ENCODE data around the gene RALGDS.

Gene RALGDS

DNA sequence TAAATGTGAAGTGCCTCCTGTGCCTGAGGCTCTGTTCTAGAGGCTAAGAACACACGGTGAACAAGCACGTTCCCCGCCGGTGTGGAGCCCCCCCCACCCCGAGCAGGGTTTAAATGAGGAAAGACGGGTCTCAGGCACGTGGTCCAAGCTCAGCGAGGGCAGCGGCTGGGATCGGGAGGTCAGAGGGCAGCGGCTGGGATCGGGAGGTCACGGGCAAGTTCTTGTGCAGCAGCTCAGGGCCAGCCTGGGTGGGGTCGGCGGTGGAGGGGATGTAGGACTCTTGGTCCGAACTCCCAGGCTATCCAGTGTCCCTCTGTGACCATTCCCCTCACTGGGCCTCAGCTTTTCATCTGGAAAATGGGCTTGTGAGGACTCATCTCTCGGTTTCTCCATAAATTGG lies 45.4 kb upstream of the RALGDS start:
- TF ChIP-seq L3MBTL2 (conservative IDR thresholded peaks at IDR 0.05) (no peak), PKNOX1 (IDR thresholded peaks at IDR 0.05) (no peak), ARNT (IDR thresholded peaks at IDR 0.05) (no peak), NFRKB (IDR thresholded peaks at IDR 0.05) (no peak), FOXA1 (IDR thresholded peaks at IDR 0.05) (no peak), TARDBP (IDR thresholded peaks at IDR 0.05) (no peak), BHLHE40 (IDR thresholded peaks at IDR 0.05; ENCODE audit: borderline replicate concordance) (no peak), ZNF384 (IDR thresholded peaks at IDR 0.05) (no peak), FOXM1 (IDR thresholded peaks at IDR 0.05; ENCODE audit: borderline replicate concordance) (no peak), CTBP1 (IDR thresholded peaks at IDR 0.05; ENCODE audit: borderline replicate concordance) (no peak), HDGF (IDR thresholded peaks at IDR 0.05; ENCODE audit: borderline replicate concordance) (no peak), SP1 (IDR thresholded peaks at IDR 0.05) (no peak), ELF4 (IDR thresholded peaks at IDR 0.05) (no peak), LEF1 (IDR thresholded peaks at IDR 0.05; ENCODE audit: borderline replicate concordance) (no peak), FOXK2 (IDR thresholded peaks at IDR 0.05) (no peak), SUZ12 (IDR thresholded peaks at IDR 0.05) (no peak)
- ChIA-PET POLR2A (no interaction called here), CTCF (no interaction called here)
- no peak for DNase-seq (ENCODE audit: extremely low spot score)

DNA sequence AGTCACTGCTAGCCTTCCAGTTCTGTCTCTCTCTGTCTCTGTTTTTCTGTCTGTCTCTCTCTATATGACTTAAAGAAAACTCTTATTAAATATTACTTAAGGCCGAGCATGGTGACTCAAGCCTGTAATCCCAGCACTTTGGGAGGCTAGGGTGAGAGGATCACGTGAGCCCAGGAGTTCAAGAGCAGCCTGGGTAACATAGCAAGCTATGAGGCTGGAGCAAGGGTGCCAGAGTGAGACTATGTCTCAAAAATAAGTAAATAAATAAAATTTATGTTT lies 44.4 kb upstream of the RALGDS start:
- no peak for TF ChIP-seq CTBP1 (IDR thresholded peaks at IDR 0.05; ENCODE audit: borderline replicate concordance)
- no peak for TF ChIP-seq FOXA1 (IDR thresholded peaks at IDR 0.05)
- CTCF ChIA-PET: no interaction called here
- POLR2A ChIA-PET: no interaction called here
- no peak for DNase-seq (ENCODE audit: extremely low spot score)

DNA sequence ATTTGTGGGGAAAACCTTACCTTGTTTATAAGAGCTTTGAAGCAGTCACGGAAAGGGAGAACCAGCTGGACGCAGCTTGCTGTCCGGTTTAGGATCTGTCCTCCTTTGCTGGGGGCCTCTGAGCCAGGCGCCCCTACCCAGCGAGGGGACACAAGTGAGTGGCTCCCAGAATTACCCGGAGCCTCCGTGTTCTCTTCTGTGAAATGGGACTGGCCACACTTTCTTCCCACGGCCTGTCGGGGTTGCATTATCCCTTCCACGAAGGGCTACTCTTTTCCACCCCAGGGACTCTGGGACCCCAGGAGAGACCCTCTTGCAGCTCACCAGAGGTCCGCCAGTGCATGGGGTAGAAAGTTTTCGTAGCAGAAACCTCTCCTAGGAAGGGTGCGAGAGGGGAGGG lies 43.2 kb upstream of the RALGDS start:
- TF ChIP-seq BHLHE40 (IDR thresholded peaks at IDR 0.05; ENCODE audit: borderline replicate concordance): no peak
- TF ChIP-seq LEF1 (IDR thresholded peaks at IDR 0.05; ENCODE audit: borderline replicate concordance): no peak
- no peak for TF ChIP-seq ELF4 (IDR thresholded peaks at IDR 0.05)
- TF ChIP-seq CTBP1 (IDR thresholded peaks at IDR 0.05; ENCODE audit: borderline replicate concordance): no peak
- no peak for TF ChIP-seq FOXK2 (IDR thresholded peaks at IDR 0.05)
- no peak for DNase-seq (ENCODE audit: extremely low spot score)
- POLR2A ChIA-PET: no interaction called here
- CTCF ChIA-PET: no interaction called here

DNA sequence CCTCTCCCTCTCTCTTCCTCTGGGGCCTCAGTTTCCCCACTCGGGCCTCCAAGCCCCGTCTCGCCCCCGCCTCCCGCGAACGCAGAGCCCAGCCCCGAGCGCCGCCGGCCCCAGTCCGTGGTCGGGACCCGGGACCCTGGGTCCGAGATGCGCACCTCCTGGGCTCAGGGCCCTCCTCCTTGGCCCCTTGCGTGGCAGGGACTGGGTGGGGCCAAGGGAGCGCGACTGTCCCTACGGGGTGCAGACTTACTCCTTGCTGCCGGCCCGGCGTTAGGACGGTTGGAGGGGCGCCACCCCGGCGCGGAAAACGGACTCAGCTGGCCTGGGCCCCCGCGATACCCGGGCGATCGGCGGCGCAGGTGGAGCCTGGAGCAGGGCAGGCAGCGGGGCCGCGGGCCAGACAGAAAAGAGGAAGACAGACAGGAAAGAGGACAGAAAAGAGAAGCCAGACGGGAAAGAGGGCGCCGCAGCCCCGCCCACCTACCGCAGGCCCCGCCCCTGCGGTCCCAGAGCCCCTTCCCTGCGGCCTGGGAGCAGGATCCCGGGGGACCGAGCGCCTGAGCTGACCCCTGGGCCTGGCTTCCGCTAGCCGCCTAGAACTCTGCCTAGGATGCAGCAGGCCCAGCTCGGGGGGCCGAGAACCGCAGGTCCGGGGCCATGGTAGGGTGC lies 42.6 kb upstream of the RALGDS start, which contains the start of gene GBGT1:
GBGT1 (minus strand) TSS at position 411 of the 669 bp plus-strand sequence. CDS start 1,502 bp downstream, outside the sequence.
- ChIA-PET POLR2A (no interaction called here), CTCF (no interaction called here)
- TF ChIP-seq SP1 (IDR thresholded peaks at IDR 0.05) (no peak), ZNF384 (IDR thresholded peaks at IDR 0.05) (no peak), HDGF (IDR thresholded peaks at IDR 0.05; ENCODE audit: borderline replicate concordance) (no peak), L3MBTL2 (conservative IDR thresholded peaks at IDR 0.05) (no peak), CTBP1 (IDR thresholded peaks at IDR 0.05; ENCODE audit: borderline replicate concordance) (no peak), FOXM1 (IDR thresholded peaks at IDR 0.05; ENCODE audit: borderline replicate concordance) (no peak), NFRKB (IDR thresholded peaks at IDR 0.05) (no peak), LEF1 (IDR thresholded peaks at IDR 0.05; ENCODE audit: borderline replicate concordance) (no peak), ARNT (IDR thresholded peaks at IDR 0.05) (no peak), BHLHE40 (IDR thresholded peaks at IDR 0.05; ENCODE audit: borderline replicate concordance) (no peak), ELF4 (IDR thresholded peaks at IDR 0.05) (no peak), TARDBP (IDR thresholded peaks at IDR 0.05) (no peak), FOXK2 (IDR thresholded peaks at IDR 0.05) (no peak), SUZ12 (IDR thresholded peaks at IDR 0.05) (no peak), PKNOX1 (IDR thresholded peaks at IDR 0.05) (no peak), FOXA1 (IDR thresholded peaks at IDR 0.05) (no peak)
- no peak for DNase-seq (ENCODE audit: extremely low spot score)

- TF ChIP-seq ELF4 (IDR thresholded peaks at IDR 0.05) (no peak), LEF1 (IDR thresholded peaks at IDR 0.05; ENCODE audit: borderline replicate concordance) (no peak), L3MBTL2 (conservative IDR thresholded peaks at IDR 0.05) (no peak), FOXM1 (IDR thresholded peaks at IDR 0.05; ENCODE audit: borderline replicate concordance) (no peak), NFRKB (IDR thresholded peaks at IDR 0.05) (no peak), TARDBP (IDR thresholded peaks at IDR 0.05) (no peak), CTBP1 (IDR thresholded peaks at IDR 0.05; ENCODE audit: borderline replicate concordance) (no peak), ZNF384 (IDR thresholded peaks at IDR 0.05) (no peak), FOXA1 (IDR thresholded peaks at IDR 0.05) (no peak), FOXK2 (IDR thresholded peaks at IDR 0.05) (no peak), SUZ12 (IDR thresholded peaks at IDR 0.05) (no peak), BHLHE40 (IDR thresholded peaks at IDR 0.05; ENCODE audit: borderline replicate concordance) (no peak), ARNT (IDR thresholded peaks at IDR 0.05) (no peak), HDGF (IDR thresholded peaks at IDR 0.05; ENCODE audit: borderline replicate concordance) (no peak), SP1 (IDR thresholded peaks at IDR 0.05) (no peak), PKNOX1 (IDR thresholded peaks at IDR 0.05) (no peak)
- POLR2A ChIA-PET: no interaction called here
- CTCF ChIA-PET: no interaction called here
- DNase-seq (ENCODE audit: extremely low spot score): no peak
These were observed 41.9 kb upstream of the RALGDS start for GRCh38 chr9:133162861-133163503.

DNA sequence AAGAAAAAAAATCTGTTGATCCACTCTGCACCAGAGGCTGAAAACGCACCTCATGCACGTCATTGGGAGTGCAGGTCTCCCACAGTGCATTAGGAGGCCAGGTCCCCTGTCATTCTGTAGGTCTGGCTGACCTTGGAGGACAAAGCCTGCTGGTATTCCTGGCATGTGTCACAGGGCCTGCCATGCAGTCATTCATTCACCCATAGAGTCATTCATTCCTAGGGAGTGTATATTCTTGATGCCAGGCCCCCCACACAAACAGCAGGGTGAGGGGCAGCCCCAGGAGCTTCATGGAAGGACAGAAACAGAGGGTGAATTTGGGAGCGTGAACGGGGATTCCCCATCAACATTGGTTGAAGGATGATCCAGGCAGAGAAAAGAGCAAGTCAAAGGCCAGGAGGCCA lies 40.5 kb upstream of the RALGDS start:
- POLR2A ChIA-PET: no interaction called here
- CTCF ChIA-PET: interaction anchor here (0.5 to 0.6 kb wide), 2 partner anchors 214 to 215 kb away, joined by 4 read pairs; partner anchors contain the start of gene STKLD1
- DNase-seq (ENCODE audit: extremely low spot score): no peak
- no peak for TF ChIP-seq ZNF384 (IDR thresholded peaks at IDR 0.05)

Measured in HEK293T (cell line).